Liver (tissue), 3 donors: ENCODE results near the gene GCH1.

Source experiments
- CTCF ChIP-seq: fragments of 150-350 bp; IDR thresholded peaks from 2 replicates; pipeline ENCODE4 v1.5.1; 2017; ENCODE audit warnings: improper control_type of control experiment, low read depth, low read length; ENCODE audit not compliant: missing input control
- FOXA1 ChIP-seq: IDR thresholded peaks from 2 replicates; pipeline ENCODE4 v1.6.1; 2016; ENCODE audit warnings: antibody characterized with exemption
- MAX ChIP-seq: IDR thresholded peaks from 2 replicates; pipeline ENCODE4 v1.6.1; 2016; ENCODE audit warnings: antibody characterized with exemption
- RAD21 ChIP-seq, 2 donors: IDR thresholded peaks; 2 replicates each; pipeline ENCODE4 v1.6.1; 2016; ENCODE audit warnings: antibody characterized with exemption in 2 of 2, mild to moderate bottlenecking in 2 of 2
- RXRA ChIP-seq, 2 donors: IDR thresholded peaks; 2 replicates each; pipeline ENCODE4 v1.6.1; 2017 to 2018; ENCODE audit warnings: antibody characterized with exemption in 2 of 2, mild to moderate bottlenecking in 1 of 2
- SP1 ChIP-seq: IDR thresholded peaks from 2 replicates; pipeline ENCODE4 v1.6.1; 2018; ENCODE audit warnings: antibody characterized with exemption, mild to moderate bottlenecking
- TAF1 ChIP-seq: conservative IDR thresholded peaks from 2 replicates; pipeline ENCODE4 v1.6.1; 2016; ENCODE audit warnings: antibody characterized with exemption, mild to moderate bottlenecking
- YY1 ChIP-seq: IDR thresholded peaks from 2 replicates; pipeline ENCODE4 v1.6.1; 2016; ENCODE audit warnings: antibody characterized with exemption, mild to moderate bottlenecking
- TF ChIP-seq, protein P1 (sequence below): IDR thresholded peaks from 2 replicates; pipeline ENCODE4 v1.6.1; 2016; ENCODE audit warnings: antibody characterized with exemption
- donor health status: healthy.
- donor health status: healthy.

GRCh38 chr14:54920052-54920451 lies 17.4 kb upstream of the GCH1 start:
- TF ChIP-seq CTCF: no peak
- no peak for TF ChIP-seq MAX
- no peak for TF ChIP-seq YY1
- no peak for TF ChIP-seq TAF1
- TF ChIP-seq SP1: no peak
- TF ChIP-seq RAD21 (IDR thresholded peaks at IDR 0.05): no peak
- TF ChIP-seq, protein P1, sequence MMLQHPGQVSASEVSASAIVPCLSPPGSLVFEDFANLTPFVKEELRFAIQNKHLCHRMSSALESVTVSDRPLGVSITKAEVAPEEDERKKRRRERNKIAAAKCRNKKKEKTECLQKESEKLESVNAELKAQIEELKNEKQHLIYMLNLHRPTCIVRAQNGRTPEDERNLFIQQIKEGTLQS: no peak
- TF ChIP-seq FOXA1: no peak
- no peak for TF ChIP-seq RXRA (IDR thresholded peaks at IDR 0.05)
